Measurements from ENCODE around the gene TSPAN17. TPM values are rescaled to one million over a fixed set of nuclear protein-coding genes. Genes with fewer than 3 reads are reported as not detected.

Gene TSPAN17
- total RNA-seq, 2 donors from 2014 or later, result 14.2 to 19.3 TPM

DNA sequence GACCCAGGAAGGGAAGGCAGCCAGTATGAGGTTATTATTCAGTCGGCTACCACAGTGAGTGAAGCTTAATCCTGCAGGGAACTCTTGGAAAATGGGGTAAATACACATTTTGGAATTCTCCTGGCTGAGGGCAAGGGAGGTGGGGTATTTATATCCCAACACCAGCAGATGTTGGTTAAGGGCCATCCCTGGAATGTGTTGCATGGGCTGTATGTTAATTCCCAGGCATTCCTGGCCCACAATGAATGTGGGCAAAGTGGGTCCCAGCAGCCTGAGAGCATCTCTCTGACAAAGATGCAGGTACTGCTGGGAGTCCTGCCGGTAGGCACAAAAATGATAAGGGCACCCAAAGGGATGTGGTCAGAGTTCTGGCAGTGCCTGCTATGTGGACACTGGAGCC is 34.4 kb upstream of the TSPAN17 start:
- Mint-ChIP-seq H3K4me3 (no peak overlapping the region), H3K36me3 (ENCODE audit: low read depth) (peaks cover 6% of the 10 kb centered on the region), H3K27ac (no peak overlapping the region), H3K4me1 (peaks cover 9% of the 10 kb centered on the region), H3K27me3 (peaks cover 52% of the 10 kb centered on the region)
- DNase-seq (no peak), ATAC-seq (no peak)
- H3K9me3 ChIP-seq (ENCODE audit: control insufficient read depth, low read length, poor library complexity, severe bottlenecking), result no peaks in the 10 kb centered on the region

DNA sequence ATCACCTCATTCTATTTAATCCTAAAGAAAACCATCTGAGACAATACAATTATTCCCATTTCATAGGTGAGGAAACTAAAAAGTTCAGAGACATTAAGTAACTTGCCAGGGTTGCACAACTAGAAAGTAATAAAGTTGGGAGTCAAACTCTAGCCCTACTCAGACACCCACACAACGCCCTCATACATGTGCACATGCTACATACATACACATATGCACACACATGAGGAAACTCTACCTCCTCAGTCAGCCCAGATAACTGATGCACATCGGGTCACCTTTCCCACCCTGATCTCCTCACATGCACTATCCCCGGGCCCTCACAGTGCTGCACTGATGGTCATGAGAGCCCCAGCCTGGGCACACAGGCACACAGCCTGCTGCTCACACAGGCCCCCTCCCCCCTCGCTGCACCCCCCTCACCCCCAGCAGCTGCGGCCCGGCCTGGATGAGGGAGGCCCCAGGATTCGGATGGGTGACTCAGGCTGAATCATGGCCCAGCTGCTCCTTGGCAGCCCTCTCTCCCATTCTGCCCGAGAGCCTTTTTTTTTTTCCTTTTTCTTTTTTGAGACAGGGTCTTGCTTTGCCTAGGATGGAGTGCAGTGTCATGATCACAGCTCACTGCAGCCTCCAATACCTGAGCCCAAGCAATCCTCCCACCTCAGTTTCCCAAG is 32.3 kb upstream of the TSPAN17 start:
- ATAC-seq (no peak), DNase-seq (no peak)
- H3K27ac Mint-ChIP-seq, result no peak overlapping the region
- H3K9me3 ChIP-seq (ENCODE audit: control insufficient read depth, low read length, poor library complexity, severe bottlenecking), result no peaks in the 10 kb centered on the region
- peaks cover 64% of the 10 kb centered on the region for H3K27me3 Mint-ChIP-seq
- peaks cover 4% of the 10 kb centered on the region for H3K36me3 Mint-ChIP-seq (ENCODE audit: low read depth)
- H3K4me1 Mint-ChIP-seq, result peaks cover 2% of the 10 kb centered on the region
- H3K4me3 Mint-ChIP-seq, result no peak overlapping the region

DNA sequence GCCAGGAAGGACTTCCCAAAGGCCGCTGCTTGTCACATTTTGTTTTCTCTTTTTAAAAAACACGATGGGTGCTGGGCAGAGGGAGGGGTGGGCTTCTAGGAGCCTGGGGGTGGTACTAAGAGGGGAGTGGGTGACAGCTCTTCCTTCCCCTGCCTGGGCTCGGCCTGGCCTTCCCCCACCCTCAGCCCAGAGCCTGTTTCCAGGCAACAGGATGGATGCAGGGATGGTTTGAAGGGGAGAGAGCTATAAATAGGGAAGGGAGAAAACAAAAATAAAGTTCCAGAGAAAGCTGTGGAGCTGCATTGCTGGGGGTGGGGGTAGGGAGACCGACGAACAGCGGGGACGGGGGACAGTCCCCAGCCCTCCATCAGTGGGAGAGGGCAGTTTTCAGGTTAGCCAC is 30.8 kb upstream of the TSPAN17 start:
- no peak for ATAC-seq
- H3K4me1 Mint-ChIP-seq, result peaks cover 8% of the 10 kb centered on the region

DNA sequence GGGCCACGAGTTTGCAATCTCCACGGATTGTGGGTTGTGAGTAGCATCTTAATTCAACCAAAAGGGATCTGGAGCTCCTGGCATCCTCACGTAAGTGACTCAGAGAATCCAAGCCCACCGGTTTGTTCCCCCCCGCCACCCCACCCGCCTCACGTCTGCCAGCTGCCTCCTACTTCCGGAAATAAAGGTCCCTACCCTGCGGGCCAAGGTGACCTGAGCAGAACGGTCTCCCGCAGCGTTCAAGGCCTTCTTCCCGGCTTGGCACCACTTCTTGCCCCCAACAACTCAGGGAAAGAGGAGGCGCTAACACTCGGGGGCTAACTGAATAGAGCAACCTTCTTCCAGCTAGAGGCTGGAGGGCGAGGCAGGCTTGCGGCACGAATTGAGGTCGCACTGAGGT is 28.5 kb upstream of the TSPAN17 start:
- H3K9me3 ChIP-seq (ENCODE audit: control insufficient read depth, low read length, poor library complexity, severe bottlenecking), result no peaks in the 10 kb centered on the region
- no peak for ATAC-seq
- peaks cover 7% of the 10 kb centered on the region for H3K36me3 Mint-ChIP-seq (ENCODE audit: low read depth)
- H3K4me1 Mint-ChIP-seq, result peaks cover 8% of the 10 kb centered on the region
- no peak for DNase-seq
- H3K27ac Mint-ChIP-seq, result no peak overlapping the region
- peak overlapping the region; percentile 36 for H3K4me3 Mint-ChIP-seq
- H3K27me3 Mint-ChIP-seq, result peaks cover 66% of the 10 kb centered on the region

More for the DNA sequence above, 30.8 kb upstream of the TSPAN17 start:
- peaks cover 72% of the 10 kb centered on the region for H3K27me3 Mint-ChIP-seq
- no peaks in the 10 kb centered on the region for H3K9me3 ChIP-seq (ENCODE audit: control insufficient read depth, low read length, poor library complexity, severe bottlenecking)
- no peak overlapping the region for H3K27ac Mint-ChIP-seq
- no peak overlapping the region for H3K4me3 Mint-ChIP-seq
- no peak for DNase-seq
- peaks cover 7% of the 10 kb centered on the region for H3K36me3 Mint-ChIP-seq (ENCODE audit: low read depth)

DNA sequence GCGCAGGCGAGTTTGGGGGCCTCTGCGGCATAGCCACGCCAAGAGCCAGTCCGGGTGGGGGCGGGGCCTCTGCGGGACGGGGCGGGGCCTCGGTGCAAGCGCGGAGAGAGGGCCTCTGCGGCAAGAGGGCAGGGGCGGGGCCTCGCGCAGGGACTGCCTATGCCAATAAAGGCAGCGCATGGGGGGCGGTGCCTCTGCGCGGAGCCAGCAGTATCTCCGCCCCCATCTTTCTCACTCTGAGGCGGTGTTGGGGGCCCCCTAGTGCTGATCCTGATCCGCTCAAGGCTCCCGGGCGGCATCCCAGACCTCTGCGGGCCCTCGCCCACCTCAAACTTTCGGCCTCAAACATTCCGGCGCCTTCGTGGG is 28.1 kb upstream of the TSPAN17 start:
- Mint-ChIP-seq H3K4me3 (no peak overlapping the region), H3K4me1 (peaks cover 8% of the 10 kb centered on the region), H3K36me3 (ENCODE audit: low read depth) (peaks cover 7% of the 10 kb centered on the region), H3K27me3 (peaks cover 66% of the 10 kb centered on the region), H3K27ac (no peak overlapping the region)
- no peaks in the 10 kb centered on the region for H3K9me3 ChIP-seq (ENCODE audit: control insufficient read depth, low read length, poor library complexity, severe bottlenecking)
- peak; percentile 48 to 65 (median 57) for DNase-seq
- ATAC-seq, result peak; percentile 98

DNA sequence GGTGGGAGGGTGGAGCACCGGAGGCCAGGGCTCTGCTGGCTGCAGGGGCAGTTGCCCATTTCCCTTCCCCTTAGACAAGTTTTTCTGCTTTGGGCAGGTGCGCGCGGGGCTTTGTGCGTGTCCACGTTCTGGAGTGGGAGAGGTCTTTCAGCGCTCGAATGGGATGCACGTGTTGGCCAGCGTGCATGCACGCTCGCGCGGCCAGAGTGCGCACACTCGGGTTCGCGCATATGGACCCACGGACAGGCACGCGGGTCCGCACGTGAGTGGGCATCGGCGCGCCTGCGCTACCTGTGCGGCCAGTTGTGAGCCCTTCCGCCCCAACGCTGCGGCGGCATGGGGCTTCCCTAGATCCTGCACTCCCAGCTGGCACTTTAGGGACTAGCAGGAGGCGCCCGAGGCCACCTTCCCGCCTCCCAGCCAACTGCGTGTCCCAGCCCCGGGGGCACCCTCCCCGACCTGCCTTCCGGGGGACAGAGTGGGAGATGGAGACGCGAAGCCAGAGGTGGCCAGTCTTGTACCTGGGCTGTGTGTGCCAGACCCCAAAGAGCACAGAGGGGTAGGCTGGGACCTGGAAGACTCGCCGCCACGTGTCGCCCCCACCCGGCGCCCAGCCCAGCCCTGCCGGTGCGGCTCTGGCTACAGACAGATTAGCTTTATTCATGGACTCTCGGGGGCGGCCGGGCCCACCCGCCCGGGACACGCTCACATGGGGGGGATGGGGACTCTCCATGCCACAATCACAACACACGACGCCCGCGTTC is 27.5 kb upstream of the TSPAN17 start:
- H3K4me1 Mint-ChIP-seq, result peaks cover 8% of the 10 kb centered on the region
- H3K27me3 Mint-ChIP-seq, result peaks cover 64% of the 10 kb centered on the region
- no peaks in the 10 kb centered on the region for H3K9me3 ChIP-seq (ENCODE audit: control insufficient read depth, low read length, poor library complexity, severe bottlenecking)
- ATAC-seq (no peak), DNase-seq (no peak)
- peaks cover 7% of the 10 kb centered on the region for H3K36me3 Mint-ChIP-seq (ENCODE audit: low read depth)
- peak overlapping the region; percentile 77 for H3K4me3 Mint-ChIP-seq
- no peak overlapping the region for H3K27ac Mint-ChIP-seq

DNA sequence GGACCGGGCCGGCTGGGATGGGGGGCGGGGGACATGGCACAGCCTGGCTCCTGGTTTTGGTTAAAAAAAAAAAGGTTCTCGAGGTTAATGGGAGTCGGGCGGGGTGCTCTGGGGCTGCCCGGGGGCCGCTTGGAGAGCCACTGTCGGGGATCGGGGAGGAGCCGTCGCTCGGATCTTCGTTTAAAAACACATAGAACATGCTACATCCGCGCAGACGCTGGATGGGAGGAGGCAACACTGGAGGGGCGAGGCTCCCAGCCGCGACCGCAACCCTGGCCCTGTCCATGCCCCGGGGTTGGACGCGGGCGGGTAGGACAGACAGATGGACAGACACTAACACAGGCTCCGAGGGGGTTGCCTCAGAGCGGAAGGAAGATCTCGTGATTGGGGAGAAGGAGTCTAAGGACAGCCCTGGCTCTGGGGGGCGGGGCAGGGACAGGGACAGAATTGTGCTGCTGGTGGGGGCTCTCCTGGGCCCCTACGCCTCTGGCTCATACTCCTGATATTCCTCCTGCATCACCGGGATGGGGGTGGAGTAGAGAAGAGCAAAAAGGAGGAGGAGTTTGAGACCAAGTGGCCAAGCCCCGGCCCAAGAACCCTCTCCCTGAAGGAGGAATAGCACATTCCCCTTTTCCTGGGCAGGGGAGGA is 26.8 kb upstream of the TSPAN17 start:
- DNase-seq (no peak), ATAC-seq (no peak)
- peaks cover 58% of the 10 kb centered on the region for H3K27me3 Mint-ChIP-seq
- peaks cover 8% of the 10 kb centered on the region for H3K4me1 Mint-ChIP-seq
- H3K9me3 ChIP-seq (ENCODE audit: control insufficient read depth, low read length, poor library complexity, severe bottlenecking), result no peaks in the 10 kb centered on the region
- H3K36me3 Mint-ChIP-seq (ENCODE audit: low read depth), result peaks cover 7% of the 10 kb centered on the region
- H3K27ac Mint-ChIP-seq, result no peak overlapping the region
- peak overlapping the region; percentile 77 for H3K4me3 Mint-ChIP-seq

DNA sequence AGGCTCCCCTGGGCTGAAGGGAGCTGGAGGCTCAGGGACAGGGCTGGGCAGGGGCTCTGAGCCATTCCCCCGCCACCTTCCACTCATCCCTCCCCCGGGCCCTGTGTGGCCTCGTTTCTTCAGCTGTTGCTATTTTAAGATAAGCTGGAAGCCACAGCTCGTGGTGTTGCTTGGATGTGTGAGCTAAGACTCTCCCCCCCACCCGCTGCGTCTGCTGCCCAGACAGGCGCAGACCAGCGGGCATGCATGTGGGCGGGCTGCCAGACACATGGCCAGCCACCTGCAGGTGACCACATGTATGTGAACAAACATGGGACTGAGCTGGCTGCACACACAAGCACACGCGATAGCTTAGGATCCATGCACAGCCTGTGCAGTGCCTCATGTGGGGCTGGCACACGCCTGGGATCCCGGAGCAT is 25.6 kb upstream of the TSPAN17 start:
- Mint-ChIP-seq H3K4me3 (no peak overlapping the region), H3K27ac (no peak overlapping the region), H3K27me3 (peaks cover 55% of the 10 kb centered on the region), H3K36me3 (ENCODE audit: low read depth) (peaks cover 8% of the 10 kb centered on the region), H3K4me1 (peaks cover 8% of the 10 kb centered on the region)
- DNase-seq, result no peak
- H3K9me3 ChIP-seq (ENCODE audit: control insufficient read depth, low read length, poor library complexity, severe bottlenecking), result no peaks in the 10 kb centered on the region
- no peak for ATAC-seq

DNA sequence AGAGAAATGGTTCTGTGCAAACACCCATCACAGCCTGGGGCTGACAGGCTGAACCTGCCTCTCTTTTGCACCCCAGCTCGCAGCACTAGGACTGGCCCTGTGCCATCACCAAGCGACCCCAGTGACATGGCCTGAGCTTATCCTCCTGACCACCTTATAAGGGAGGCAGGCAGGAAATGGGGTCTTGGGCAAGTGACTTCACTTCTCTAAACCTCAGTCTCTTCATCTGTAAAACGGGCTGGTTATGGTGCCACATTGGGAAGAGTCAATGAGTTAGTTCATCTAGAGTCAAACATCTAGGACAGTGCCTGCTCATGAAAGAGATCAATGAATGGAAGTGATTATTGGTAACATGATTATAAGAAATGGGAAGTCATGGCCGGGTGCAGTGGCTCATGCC is 23.1 kb upstream of the TSPAN17 start:
- no peaks in the 10 kb centered on the region for H3K9me3 ChIP-seq (ENCODE audit: control insufficient read depth, low read length, poor library complexity, severe bottlenecking)
- peaks cover 9% of the 10 kb centered on the region for H3K36me3 Mint-ChIP-seq (ENCODE audit: low read depth)
- peaks cover 6% of the 10 kb centered on the region for H3K4me1 Mint-ChIP-seq
- ATAC-seq, result no peak
- no peak overlapping the region for H3K4me3 Mint-ChIP-seq
- H3K27me3 Mint-ChIP-seq, result peaks cover 56% of the 10 kb centered on the region
- no peak overlapping the region for H3K27ac Mint-ChIP-seq
- no peak for DNase-seq

DNA sequence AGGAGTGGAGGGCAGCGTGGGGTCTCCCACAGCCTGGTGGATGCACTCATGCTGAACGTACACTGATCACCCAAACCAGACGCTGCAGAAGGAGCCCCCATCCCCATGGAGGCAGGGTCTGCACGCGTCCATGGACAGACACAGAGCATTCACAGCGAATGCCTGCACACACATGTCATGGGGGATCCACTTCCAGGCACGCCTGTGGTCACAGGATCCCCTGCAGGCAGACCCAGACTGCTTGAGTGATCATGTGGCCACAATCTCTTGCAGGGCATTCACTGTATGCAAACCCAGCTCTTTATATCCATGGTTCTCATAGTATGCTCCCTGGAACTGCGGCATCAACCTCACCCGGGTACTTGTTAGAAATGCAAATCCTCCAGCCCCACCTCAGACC is 22.3 kb upstream of the TSPAN17 start:
- H3K4me3 Mint-ChIP-seq, result no peak overlapping the region
- ATAC-seq (no peak), DNase-seq (no peak)
- no peak overlapping the region for H3K27ac Mint-ChIP-seq
- H3K36me3 Mint-ChIP-seq (ENCODE audit: low read depth), result peaks cover 9% of the 10 kb centered on the region
- H3K27me3 Mint-ChIP-seq, result peaks cover 51% of the 10 kb centered on the region
- H3K4me1 Mint-ChIP-seq, result peaks cover 6% of the 10 kb centered on the region
- H3K9me3 ChIP-seq (ENCODE audit: control insufficient read depth, low read length, poor library complexity, severe bottlenecking), result no peaks in the 10 kb centered on the region

DNA sequence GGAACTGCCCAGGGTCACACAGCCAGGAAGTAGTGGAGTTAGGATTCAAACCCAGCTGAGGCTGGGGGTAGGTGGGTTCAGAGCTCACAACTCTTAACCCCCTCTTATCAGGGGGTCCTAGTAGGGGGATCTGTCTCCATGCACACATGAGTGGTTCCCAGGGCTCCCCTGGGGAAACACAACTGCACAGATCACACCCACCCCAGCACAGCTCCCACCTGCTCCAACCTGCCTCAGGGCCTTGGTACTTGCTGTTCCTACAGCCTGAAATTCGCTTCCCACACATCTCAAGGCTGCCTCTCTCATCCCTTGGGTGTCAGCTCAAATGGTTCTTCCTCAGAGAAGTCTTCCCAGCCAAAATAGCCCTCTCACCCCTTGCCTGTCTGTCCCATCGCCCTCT is 21.8 kb upstream of the TSPAN17 start:
- H3K9me3 ChIP-seq (ENCODE audit: control insufficient read depth, low read length, poor library complexity, severe bottlenecking), result no peaks in the 10 kb centered on the region
- no peak for ATAC-seq
- H3K4me3 Mint-ChIP-seq, result no peak overlapping the region
- no peak overlapping the region for H3K27ac Mint-ChIP-seq
- no peak for DNase-seq
- H3K27me3 Mint-ChIP-seq, result peaks cover 46% of the 10 kb centered on the region
- H3K36me3 Mint-ChIP-seq (ENCODE audit: low read depth), result peaks cover 6% of the 10 kb centered on the region
- H3K4me1 Mint-ChIP-seq, result peaks cover 2% of the 10 kb centered on the region

DNA sequence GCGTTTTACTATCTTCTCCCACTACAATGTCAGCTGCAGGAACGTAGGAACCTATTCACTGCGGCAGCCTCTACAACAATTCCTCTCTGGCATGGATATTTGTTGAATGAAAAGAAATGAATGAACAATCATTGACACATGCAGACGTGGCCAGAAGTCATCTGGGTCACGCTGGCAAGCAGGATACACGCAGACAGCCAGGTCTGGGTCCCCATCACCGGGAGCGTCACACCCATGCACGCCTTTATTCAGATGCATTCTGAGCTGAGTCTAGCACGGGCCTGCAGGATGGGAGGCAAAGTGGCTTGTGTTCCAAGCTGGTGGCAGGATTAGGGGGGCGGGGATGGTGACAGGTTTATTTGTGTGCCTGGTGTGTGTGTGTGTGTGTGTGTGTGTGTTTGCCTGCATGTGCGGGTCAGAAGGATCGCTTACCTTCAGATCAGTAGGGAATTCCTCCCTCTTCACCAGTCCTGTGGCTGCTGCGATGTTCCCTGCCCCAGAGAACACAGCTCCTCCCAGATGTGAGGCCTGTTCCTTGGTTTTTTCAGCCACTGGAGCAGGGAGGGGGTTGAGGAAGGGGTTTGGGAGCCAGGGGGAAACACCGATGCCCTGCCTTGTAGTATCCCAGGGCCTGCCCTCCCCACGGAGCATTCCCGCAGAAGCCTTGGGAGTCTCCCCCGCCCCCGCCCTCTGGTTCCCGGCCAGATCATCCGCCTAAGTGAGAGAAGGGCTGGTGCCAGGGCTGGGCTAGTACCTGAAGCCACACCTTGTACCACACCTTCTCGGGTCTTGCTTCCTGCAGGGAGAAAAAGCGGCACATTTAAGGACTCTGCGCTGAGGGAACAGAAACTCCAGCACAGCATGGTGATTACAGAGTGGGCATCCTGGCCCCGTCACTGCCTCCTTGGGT is 21.1 kb upstream of the TSPAN17 start:
- H3K9me3 ChIP-seq (ENCODE audit: control insufficient read depth, low read length, poor library complexity, severe bottlenecking), result no peaks in the 10 kb centered on the region
- no peak for DNase-seq
- Mint-ChIP-seq H3K36me3 (ENCODE audit: low read depth) (peaks cover 12% of the 10 kb centered on the region), H3K4me1 (peaks cover 7% of the 10 kb centered on the region), H3K27me3 (peaks cover 48% of the 10 kb centered on the region), H3K27ac (no peak overlapping the region), H3K4me3 (no peak overlapping the region)
- no peak for ATAC-seq

DNA sequence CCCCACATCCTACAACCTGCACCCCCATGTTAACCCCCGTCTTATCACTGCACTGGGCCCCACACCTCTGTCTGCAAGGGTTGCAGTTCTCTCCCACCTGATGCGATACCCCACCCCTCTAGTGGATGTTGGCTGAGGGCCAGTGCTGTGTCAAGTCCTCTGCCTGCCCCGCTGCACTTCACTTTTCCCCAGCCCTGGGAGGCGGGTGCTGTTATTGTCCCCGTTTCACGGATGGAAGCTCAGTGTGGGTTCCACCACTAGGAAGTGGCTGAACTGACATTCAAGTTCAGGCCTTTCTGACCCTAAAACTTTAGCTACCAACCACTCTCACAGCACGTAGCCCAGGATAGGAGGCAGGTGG is 20.4 kb upstream of the TSPAN17 start:
- H3K27ac Mint-ChIP-seq, result no peak overlapping the region
- H3K27me3 Mint-ChIP-seq, result peaks cover 50% of the 10 kb centered on the region
- DNase-seq, result no peak
- H3K4me1 Mint-ChIP-seq, result peaks cover 8% of the 10 kb centered on the region
- peaks cover 14% of the 10 kb centered on the region for H3K36me3 Mint-ChIP-seq (ENCODE audit: low read depth)
- no peak for ATAC-seq
- no peak overlapping the region for H3K4me3 Mint-ChIP-seq
- no peaks in the 10 kb centered on the region for H3K9me3 ChIP-seq (ENCODE audit: control insufficient read depth, low read length, poor library complexity, severe bottlenecking)

Measured in T-helper 17 cell (primary cell).